GM21515 (cell line): ENCODE measurements around the gene ZBTB12.
"Not testable (repeated sequence)": the region's sequence is repeated elsewhere in the genome, so short reads cannot be mapped to it uniquely, and the experiment has no call there.

ENCODE experiments used
- ATAC-seq: cut with Tn5 transposase; IDR thresholded peaks from one replicate; pipeline ENCODE4 v1.9.1; 2021; ENCODE audit not compliant: unreplicated experiment

The ZBTB12 gene, protein sequence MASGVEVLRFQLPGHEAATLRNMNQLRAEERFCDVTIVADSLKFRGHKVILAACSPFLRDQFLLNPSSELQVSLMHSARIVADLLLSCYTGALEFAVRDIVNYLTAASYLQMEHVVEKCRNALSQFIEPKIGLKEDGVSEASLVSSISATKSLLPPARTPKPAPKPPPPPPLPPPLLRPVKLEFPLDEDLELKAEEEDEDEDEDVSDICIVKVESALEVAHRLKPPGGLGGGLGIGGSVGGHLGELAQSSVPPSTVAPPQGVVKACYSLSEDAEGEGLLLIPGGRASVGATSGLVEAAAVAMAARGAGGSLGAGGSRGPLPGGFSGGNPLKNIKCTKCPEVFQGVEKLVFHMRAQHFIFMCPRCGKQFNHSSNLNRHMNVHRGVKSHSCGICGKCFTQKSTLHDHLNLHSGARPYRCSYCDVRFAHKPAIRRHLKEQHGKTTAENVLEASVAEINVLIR

DNA sequence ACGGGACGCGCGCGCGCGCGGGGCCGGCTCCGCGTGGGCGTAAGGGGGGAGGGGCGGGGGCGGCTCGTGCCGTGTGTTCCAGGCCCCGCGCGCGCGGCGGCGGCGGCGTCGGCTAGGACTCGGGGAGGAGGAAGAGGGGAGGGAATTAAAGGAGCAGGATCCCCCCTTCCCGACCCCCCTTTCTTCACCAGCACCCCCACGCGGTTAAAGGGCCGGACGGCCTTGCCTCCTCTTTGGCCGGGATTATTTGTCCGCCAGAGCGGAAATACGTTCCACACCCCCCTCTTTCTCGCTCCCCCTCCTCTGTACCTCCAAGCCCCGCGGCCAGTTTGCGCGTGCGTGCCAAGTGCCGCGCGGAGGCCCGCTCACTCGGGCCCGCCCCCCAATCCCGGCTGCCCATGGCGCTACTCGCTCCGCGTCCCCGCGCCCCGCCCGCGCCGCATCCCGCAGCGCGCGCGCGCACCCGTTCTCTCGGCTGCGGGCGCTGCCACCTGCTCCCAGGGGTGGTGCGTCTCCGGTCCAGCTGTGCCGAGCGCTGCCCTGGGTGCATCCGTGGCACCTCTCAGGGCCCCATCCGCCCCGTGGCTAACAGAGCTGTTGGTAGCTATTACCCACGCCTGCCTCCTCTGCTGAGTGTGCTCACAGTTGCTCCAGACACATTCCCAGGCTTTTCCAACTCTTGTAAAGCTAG lies at the start of gene ZBTB12:
Gene ZBTB12, minus strand, starts transcription at position 134 of the 691 bp plus-strand sequence. CDS start 781 bp downstream, outside the sequence.
- ATAC-seq, result no peak

DNA sequence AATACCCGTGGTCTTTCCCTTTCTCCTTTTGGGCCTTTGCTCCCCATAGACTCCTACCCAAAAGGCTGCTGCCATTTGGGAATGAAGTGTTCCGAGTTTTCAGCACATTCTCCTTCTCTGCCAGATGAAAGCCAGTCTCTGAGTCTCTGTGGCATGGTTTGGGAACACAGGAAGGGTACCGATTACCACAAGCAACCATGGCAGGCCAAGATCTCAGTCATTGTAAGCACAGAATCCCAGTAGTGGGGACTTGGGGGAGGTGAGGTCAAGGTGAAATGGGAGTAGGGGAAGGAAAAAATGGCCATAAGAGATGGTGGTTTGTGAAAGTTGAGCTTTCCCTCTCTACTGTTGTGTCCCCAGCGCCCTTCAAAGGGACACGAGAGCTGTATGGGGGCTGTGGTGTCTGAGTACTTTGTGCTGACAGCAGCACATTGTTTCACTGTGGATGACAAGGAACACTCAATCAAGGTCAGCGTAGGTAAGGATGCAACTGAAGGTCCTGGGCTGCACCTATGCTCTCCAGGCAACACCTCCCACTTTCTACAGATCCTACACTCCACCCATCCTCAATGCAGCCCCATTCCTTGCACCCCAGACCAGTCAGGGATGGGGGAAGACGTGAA lies 48.2 kb upstream of the ZBTB12 start:
- ATAC-seq, result no peak

DNA sequence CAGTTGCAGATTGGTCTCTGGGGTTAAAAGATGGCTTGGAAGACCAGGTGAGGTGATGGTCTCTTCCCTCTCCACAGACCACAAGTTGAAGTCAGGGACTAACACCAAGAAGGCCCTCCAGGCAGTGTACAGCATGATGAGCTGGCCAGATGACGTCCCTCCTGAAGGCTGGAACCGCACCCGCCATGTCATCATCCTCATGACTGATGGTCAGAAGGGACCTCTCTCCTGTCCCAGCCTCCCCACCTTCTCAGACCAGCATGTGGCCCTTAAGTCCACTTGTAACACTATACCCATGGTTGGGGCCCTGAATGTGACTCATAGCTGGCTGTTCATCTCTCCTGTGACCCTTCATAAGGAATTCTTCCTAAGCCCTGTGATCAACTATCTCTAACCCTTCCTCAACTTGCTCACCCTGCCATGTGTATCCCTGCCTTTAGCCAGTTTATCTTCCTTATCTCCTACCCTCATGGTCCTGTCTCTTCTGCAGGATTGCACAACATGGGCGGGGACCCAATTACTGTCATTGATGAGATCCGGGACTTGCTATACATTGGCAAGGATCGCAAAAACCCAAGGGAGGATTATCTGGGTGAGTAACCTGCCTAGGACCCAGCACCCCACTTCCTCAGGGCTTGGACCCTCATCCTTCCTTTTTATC lies 47.0 kb upstream of the ZBTB12 start:
- ATAC-seq, result no peak

DNA sequence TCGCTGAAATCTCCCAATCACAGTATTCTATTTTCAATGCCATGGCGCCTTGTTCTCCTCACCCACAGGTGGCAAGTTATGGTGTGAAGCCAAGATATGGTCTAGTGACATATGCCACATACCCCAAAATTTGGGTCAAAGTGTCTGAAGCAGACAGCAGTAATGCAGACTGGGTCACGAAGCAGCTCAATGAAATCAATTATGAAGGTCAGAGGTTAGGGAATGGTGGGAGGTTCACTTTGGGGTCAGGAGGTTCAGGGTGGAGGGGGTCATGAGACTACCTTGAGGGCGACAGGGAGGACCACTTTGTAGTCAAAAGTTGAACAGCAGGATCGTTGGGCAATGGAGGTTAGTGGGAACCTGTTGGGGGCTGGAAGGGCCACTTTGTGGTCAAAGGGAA lies 46.4 kb upstream of the ZBTB12 start:
- no peak for ATAC-seq

DNA sequence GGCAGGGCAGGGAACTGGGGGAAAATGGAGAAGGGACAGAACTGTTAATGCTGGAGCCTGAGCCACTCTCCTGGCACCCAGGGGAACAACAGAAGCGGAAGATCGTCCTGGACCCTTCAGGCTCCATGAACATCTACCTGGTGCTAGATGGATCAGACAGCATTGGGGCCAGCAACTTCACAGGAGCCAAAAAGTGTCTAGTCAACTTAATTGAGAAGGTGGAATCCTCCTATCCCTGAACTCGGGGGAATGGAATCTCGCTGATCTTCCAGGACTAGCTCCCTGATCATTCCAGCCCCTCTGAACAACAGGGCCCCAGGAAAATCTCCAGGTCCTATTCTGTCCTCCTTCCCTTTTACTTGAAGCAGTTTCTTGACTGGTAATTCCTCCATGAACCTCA lies 46.0 kb upstream of the ZBTB12 start:
- no peak for ATAC-seq

DNA sequence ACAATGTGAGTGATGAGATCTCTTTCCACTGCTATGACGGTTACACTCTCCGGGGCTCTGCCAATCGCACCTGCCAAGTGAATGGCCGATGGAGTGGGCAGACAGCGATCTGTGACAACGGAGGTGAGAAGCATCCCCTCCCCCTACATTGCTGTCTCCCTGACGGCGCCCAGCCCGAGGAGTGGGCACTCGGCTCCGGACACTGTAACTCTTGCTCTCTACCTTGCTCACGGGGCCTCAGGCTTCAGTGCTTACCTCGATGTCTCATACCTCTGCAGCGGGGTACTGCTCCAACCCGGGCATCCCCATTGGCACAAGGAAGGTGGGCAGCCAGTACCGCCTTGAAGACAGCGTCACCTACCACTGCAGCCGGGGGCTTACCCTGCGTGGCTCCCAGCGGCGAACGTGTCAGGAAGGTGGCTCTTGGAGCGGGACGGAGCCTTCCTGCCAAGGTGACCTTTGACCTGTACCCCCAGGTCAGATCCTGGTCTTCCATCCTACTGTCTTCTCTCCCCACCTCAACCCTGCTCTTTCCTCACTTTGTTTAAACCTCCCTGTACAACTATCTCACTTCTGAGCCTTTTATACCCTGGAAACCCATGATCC lies 45.3 kb upstream of the ZBTB12 start:
- ATAC-seq, result no peak

DNA sequence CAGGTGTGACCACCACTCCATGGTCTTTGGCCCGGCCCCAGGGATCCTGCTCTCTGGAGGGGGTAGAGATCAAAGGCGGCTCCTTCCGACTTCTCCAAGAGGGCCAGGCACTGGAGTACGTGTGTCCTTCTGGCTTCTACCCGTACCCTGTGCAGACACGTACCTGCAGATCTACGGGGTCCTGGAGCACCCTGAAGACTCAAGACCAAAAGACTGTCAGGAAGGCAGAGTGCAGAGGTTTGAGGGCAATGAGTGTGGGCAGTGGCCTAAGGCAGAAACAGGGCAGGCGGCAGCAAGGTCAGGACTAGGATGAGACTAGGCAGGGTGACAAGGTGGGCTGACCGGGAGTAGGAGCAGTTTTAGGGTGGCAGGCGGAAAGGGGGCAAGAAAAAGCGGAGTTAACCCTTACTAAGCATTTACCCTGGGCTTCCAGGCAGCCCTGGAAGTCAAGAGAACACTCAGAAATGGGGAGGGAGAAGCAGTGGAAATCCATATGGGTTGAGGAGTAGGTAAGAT lies 44.5 kb upstream of the ZBTB12 start:
- no peak for ATAC-seq

DNA sequence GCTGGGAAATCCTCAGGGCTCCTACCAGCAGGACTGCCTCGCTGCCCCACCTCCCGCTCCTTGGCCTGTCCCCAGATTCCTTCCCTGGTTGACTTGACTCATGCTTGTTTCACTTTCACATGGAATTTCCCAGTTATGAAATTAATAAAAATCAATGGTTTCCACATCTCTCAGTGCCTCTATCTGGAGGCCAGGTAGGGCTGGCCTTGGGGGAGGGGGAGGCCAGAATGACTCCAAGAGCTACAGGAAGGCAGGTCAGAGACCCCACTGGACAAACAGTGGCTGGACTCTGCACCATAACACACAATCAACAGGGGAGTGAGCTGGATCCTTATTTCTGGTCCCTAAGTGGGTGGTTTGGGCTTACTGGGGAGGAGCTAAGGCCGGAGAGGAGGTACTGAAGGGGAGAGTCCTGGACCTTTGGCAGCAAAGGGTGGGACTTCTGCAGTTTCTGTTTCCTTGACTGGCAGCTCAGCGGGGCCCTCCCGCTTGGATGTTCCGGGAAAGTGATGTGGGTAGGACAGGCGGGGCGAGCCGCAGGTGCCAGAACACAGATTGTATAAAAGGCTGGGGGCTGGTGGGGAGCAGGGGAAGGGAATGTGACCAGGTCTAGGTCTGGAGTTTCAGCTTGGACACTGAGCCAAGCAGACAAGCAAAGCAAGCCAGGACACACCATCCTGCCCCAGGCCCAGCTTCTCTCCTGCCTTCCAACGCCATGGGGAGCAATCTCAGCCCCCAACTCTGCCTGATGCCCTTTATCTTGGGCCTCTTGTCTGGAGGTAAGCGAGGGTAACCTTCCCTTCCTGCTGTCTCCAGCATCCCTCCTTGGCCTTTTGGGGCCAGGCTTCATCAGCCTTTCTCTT lies 43.9 kb upstream of the ZBTB12 start, which contains the start of gene CFB:
Gene CFB, plus strand, starts transcription at position 589 of the 863 bp plus-strand sequence. Its CDS starts 127 bp downstream, at position 716.
- ATAC-seq, result no peak

DNA sequence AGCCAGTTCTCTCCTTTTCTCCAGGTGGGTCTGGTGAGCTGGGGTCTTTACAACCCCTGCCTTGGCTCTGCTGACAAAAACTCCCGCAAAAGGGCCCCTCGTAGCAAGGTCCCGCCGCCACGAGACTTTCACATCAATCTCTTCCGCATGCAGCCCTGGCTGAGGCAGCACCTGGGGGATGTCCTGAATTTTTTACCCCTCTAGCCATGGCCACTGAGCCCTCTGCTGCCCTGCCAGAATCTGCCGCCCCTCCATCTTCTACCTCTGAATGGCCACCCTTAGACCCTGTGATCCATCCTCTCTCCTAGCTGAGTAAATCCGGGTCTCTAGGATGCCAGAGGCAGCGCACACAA lies 43.2 kb upstream of the ZBTB12 start:
- no peak for ATAC-seq

DNA sequence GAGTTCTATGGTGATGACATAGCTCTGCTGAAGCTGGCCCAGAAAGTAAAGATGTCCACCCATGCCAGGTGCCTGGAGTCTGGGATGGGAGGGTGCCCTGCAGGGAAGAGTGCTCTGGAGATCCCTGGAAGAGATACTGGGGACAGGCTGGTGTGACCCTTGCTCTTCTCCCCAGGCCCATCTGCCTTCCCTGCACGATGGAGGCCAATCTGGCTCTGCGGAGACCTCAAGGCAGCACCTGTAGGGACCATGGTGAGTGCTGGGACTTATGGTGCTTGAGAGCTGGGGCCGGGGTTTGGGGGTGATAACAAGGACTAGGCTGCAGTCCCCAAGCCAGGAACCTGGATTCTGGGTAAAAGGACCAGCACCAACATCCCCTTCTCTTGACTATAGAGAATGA lies 41.9 kb upstream of the ZBTB12 start:
- no peak for ATAC-seq

DNA sequence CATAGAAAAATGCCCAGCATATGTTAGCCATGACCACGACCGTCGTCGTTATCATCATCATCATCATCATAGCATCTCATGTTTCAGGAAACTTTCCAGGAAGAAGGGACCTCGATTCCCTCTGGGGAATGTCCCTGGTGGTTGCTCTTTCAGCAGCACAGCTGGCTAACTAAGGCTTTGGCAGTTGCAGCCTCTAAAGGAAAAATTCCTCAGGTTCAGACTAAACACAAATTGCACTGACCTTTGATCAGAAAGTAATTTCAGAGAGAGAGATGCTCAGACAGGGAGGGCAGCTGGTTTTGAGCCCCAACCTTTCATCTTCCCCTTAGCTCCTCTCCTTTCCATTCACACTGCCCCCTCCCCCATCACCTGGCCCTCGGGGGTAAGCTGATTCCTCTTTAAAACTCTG lies 38.4 kb upstream of the ZBTB12 start:
- no peak for ATAC-seq

DNA sequence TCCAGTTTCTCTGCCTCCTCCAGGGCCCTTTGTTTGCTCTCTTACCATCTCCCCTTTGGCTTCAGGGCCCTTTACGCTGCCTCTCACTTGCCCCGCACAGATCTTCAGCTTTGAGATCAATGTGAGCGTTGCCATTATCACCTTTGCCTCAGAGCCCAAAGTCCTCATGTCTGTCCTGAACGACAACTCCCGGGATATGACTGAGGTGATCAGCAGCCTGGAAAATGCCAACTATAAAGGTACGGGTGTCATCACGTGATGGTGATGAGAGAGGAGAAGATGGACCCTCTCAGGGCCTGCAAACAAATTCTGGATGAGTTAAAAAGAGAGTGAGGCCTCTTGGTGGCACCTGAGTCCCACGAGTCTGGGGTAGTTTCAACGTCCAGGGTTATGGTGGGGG lies 33.9 kb upstream of the ZBTB12 start:
- no peak for ATAC-seq

DNA sequence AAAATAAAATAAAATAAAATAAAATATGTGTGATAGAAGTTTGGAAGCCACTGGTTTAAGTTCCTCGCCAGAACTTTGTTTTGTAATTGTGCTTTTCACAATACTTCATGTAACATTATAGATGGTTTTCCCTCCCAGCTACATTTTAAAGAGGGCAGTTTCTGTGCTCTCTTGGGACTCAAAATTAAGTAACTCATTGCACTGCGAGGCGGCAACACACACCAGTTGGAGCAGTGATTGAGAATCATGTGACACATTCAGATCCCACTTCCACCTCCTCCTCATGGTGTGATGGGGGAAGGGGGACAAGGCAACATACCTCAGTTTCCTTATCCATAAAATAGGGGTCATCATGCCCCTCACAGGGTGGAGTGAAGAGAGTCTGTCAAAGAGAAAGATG lies 33.1 kb upstream of the ZBTB12 start:
- no peak for ATAC-seq

DNA sequence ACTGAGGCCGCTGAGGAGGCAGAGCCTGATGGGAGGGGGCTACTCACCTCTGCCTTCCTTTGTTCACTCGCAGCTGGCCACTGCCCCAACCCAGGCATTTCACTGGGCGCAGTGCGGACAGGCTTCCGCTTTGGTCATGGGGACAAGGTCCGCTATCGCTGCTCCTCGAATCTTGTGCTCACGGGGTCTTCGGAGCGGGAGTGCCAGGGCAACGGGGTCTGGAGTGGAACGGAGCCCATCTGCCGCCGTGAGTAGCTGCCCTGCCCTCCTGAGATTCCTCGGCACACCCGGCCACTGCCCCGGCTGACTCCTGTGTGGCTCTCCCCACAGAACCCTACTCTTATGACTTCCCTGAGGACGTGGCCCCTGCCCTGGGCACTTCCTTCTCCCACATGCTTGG lies 31.7 kb upstream of the ZBTB12 start:
- no peak for ATAC-seq

DNA sequence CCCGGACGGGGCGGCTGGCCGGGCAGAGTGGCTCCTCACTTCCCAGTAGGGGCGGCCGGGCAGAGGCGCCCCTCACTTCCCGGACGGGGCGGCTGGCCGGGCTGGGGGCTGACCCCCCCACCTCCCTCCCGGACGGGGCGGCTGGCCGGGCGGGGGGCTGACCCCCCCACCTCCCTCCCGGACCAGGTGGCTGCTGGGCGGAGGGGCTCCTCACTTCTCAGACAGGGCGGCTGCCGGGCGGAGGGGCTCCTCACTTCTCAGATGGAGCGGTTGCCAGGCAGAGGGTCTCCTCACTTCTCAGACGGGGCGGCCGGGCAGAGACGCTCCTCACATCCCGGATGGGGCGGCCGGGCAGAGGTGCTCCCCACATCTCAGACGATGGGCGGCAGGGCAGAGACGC lies 30.3 kb upstream of the ZBTB12 start:
- ATAC-seq, result not testable (repeated sequence)

DNA sequence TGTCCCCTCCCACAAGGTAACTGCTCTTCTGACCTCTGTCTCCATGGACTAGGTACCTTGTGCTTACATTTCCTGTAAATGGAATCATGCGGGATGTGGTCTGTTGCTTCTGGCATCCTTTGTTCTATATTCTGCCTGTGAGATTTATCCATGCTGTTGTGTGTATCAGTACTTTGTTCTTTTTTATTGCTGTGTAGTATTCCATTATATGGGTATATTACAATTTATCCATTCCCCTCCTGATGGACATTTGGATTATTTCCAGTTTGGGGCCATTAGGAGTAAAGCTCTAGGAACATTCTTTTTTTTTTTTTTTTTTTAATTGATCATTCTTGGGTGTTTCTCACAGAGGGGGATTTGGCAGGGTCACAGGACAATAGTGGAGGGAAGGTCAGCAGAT lies 29.1 kb upstream of the ZBTB12 start:
- no peak for ATAC-seq

DNA sequence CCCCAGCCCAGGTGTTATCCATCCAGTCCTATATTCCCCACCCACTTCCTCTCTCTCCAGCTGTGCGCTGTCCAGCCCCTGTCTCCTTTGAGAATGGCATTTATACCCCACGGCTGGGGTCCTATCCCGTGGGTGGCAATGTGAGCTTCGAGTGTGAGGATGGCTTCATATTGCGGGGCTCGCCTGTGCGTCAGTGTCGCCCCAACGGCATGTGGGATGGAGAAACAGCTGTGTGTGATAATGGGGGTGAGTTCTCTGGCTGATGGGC lies 26.7 kb upstream of the ZBTB12 start:
- ATAC-seq, result no peak

DNA sequence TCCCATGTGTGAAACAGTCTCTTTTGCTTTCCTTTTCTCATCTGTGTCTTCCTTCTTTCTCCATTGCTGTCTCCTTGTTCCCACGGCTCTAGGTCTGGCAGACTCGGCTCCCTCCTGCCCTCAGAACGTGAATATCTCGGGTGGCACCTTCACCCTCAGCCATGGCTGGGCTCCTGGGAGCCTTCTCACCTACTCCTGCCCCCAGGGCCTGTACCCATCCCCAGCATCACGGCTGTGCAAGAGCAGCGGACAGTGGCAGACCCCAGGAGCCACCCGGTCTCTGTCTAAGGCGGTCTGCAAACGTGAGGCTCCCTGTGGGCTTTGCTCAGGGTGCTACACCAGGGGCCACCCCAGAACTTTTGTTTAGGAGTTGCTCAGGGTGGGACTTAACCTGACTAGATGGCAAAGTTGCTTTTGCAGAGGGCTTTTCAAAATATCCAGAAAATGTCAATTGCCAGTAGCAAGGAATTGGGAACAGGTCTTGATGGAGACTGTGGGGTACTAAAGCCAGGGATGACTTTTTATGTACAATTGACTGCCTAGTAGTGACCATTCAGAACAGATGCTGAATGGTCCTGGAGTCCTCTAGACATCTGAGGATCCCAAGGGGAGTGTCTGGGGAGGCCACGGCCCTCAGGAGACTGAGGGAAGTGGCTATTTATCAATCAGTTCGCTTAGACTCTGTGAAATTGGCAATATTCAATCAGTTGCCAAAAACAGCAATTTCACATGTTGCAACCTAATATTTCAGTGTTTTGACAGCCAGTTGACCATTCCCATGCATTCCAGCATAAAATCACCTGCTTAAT lies 26.2 kb upstream of the ZBTB12 start:
- no peak for ATAC-seq

DNA sequence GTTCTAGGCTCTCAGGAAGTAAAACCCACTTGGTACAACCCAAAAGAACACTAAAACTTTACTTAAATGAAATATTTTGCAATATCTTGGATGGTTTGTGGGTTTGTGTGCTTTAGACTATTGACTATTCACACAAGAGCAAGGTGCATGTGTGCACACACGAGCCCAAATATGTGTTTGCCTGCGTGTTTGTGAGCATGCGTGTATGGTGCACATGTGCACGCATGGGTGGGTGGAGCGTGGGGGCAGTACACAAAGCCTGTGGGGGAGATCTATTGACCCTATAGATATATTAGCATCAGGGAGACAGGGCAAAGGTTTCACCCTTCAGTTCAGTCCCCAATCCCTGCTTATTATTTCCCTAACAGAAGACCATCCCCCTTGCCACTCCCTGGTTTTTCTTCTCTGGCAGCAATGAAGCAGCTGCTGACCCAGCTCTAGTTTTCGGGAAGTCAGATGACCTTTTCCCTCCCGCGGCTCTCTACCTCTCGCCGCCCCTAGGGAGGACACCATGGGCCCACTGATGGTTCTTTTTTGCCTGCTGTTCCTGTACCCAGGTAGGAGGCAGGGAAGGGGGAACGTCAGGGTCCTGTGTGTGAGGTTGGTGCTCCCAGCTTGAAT lies 25.5 kb upstream of the ZBTB12 start, which contains the start of gene C2:
Gene C2, plus strand, starts transcription at position 476 of the 621 bp plus-strand sequence. Its CDS starts 36 bp downstream, at position 512.
- ATAC-seq, result no peak
